Dedifferentiated amniotic fluid mesenchymal stem cell (primary cell): Measurements from ENCODE around the gene ACTMAP.
A peak's percentile ranks its signal among the peaks of the same experiment; 100 is the strongest.
"Not testable (repeated sequence)": the region's sequence is repeated elsewhere in the genome, so short reads cannot be mapped to it uniquely, and the experiment has no call there.

Source experiments
- DNase-seq: peaks from one replicate; pipeline ENCODE4 v3.0.0-alpha.2; 2016; ENCODE audit errors: extremely low spot score

Gene ACTMAP

GRCh38 chr19:40743926-40744325, 6.4 kb downstream of the ACTMAP start:
- no peak for DNase-seq

- DNase-seq = no peak
Measured at GRCh38 chr19:40742886-40743285, 7.4 kb downstream of the ACTMAP start.

GRCh38 chr19:40742477-40742876, 7.8 kb downstream of the ACTMAP start:
- DNase-seq = no peak

GRCh38 chr19:40741527-40742390, 8.5 kb downstream of the ACTMAP start:
- DNase-seq = no peak

- peak; percentile 58 for DNase-seq
Measured at GRCh38 chr19:40740747-40741146, 9.5 kb downstream of the ACTMAP start.

GRCh38 chr19:40739871-40740703, 10.2 kb downstream of the ACTMAP start:
- no peak for DNase-seq

GRCh38 chr19:40739030-40739839, 11.0 kb downstream of the ACTMAP start:
- DNase-seq = no peak

GRCh38 chr19:40737102-40737644, 13.1 kb downstream of the ACTMAP start:
- DNase-seq = no peak

GRCh38 chr19:40736661-40737060, 13.6 kb downstream of the ACTMAP start:
- DNase-seq = no peak

GRCh38 chr19:40735013-40735771, 15.1 kb downstream of the ACTMAP start:
- DNase-seq = no peak

- no peak for DNase-seq
Measured at GRCh38 chr19:40733149-40733548, 17.1 kb downstream of the ACTMAP start.

- not testable (repeated sequence) for DNase-seq
Measured at GRCh38 chr19:40732304-40732703, 18.0 kb downstream of the ACTMAP start.

- not testable (repeated sequence) for DNase-seq
Measured at GRCh38 chr19:40730065-40730464, 20.2 kb downstream of the ACTMAP start.

GRCh38 chr19:40726279-40726678, 24.0 kb downstream of the ACTMAP start:
- DNase-seq = no peak

- DNase-seq = no peak
Measured at GRCh38 chr19:40724855-40725254, 25.4 kb downstream of the ACTMAP start.

GRCh38 chr19:40724315-40724714, 26.0 kb downstream of the ACTMAP start:
- no peak for DNase-seq

- no peak for DNase-seq
Measured at GRCh38 chr19:40723661-40724254, 26.5 kb downstream of the ACTMAP start.

- no peak for DNase-seq
Measured at GRCh38 chr19:40721936-40722661, 28.2 kb downstream of the ACTMAP start.

GRCh38 chr19:40721140-40721486, 29.2 kb downstream of the ACTMAP start:
- DNase-seq = no peak

- no peak for DNase-seq
Measured at GRCh38 chr19:40719414-40719894, 30.8 kb downstream of the ACTMAP start.
